ENCODE data around the gene UFC1.

The UFC1 gene

GRCh38 chr1:161166669-161167548, 13.1 kb downstream of the UFC1 start:
- Histone ChIP-seq H3K27ac (peak overlapping the region; percentile 57), H3K27me3 (ENCODE audit: insufficient read depth, low read depth, severe bottlenecking) (no peaks in the 10 kb centered on the region), H3K36me3 (peaks cover 71% of the 10 kb centered on the region), H3K4me3 (ENCODE audit: low read depth, low read length) (peak overlapping the region; percentile 68), H3K9me3 (ENCODE audit: severe bottlenecking) (no peaks in the 10 kb centered on the region)
- peak; percentile 68 for DNase-seq
- no peak for TF ChIP-seq CTCF (IDR thresholded peaks at IDR 0.05; ENCODE audit: low read depth, low read length)

GRCh38 chr1:161168906-161169305, 15.1 kb downstream of the UFC1 start:
- no peak overlapping the region for H3K4me3 ChIP-seq (ENCODE audit: low read depth, low read length)
- no peaks in the 10 kb centered on the region for H3K9me3 ChIP-seq (ENCODE audit: severe bottlenecking)
- peaks cover 72% of the 10 kb centered on the region for H3K36me3 ChIP-seq
- no peak for DNase-seq
- TF ChIP-seq CTCF (IDR thresholded peaks at IDR 0.05; ENCODE audit: low read depth, low read length): no peak
- no peaks in the 10 kb centered on the region for H3K27me3 ChIP-seq (ENCODE audit: insufficient read depth, low read depth, severe bottlenecking)
- H3K27ac ChIP-seq: no peak overlapping the region

- Histone ChIP-seq H3K36me3 (peaks cover 80% of the 10 kb centered on the region), H3K4me3 (ENCODE audit: low read depth, low read length) (no peak overlapping the region), H3K27ac (no peak overlapping the region), H3K9me3 (ENCODE audit: severe bottlenecking) (no peaks in the 10 kb centered on the region), H3K27me3 (ENCODE audit: insufficient read depth, low read depth, severe bottlenecking) (no peaks in the 10 kb centered on the region)
- TF ChIP-seq CTCF (IDR thresholded peaks at IDR 0.05; ENCODE audit: low read depth, low read length): peak; percentile 30; the same call in 1 of the 2 replicates
- no peak for DNase-seq
Observed at GRCh38 chr1:161171191-161171590, 17.4 kb downstream of the UFC1 start.

GRCh38 chr1:161171696-161172095, 17.9 kb downstream of the UFC1 start:
- Histone ChIP-seq H3K9me3 (ENCODE audit: severe bottlenecking) (no peaks in the 10 kb centered on the region), H3K4me3 (ENCODE audit: low read depth, low read length) (no peak overlapping the region), H3K36me3 (peaks cover 80% of the 10 kb centered on the region), H3K27ac (no peak overlapping the region), H3K27me3 (ENCODE audit: insufficient read depth, low read depth, severe bottlenecking) (no peaks in the 10 kb centered on the region)
- TF ChIP-seq CTCF (IDR thresholded peaks at IDR 0.05; ENCODE audit: low read depth, low read length): no peak
- DNase-seq: no peak

- no peak overlapping the region for H3K27ac ChIP-seq
- no peaks in the 10 kb centered on the region for H3K9me3 ChIP-seq (ENCODE audit: severe bottlenecking)
- no peak for DNase-seq
- no peak overlapping the region for H3K4me3 ChIP-seq (ENCODE audit: low read depth, low read length)
- no peak for TF ChIP-seq CTCF (IDR thresholded peaks at IDR 0.05; ENCODE audit: low read depth, low read length)
- H3K36me3 ChIP-seq: peaks cover 80% of the 10 kb centered on the region
- no peaks in the 10 kb centered on the region for H3K27me3 ChIP-seq (ENCODE audit: insufficient read depth, low read depth, severe bottlenecking)
Observed at GRCh38 chr1:161172349-161172748, 18.6 kb downstream of the UFC1 start.

All from WERI-Rb-1 (cell line).